ENCODE results near the gene CFAP119. TPM values are rescaled to one million over a fixed set of nuclear protein-coding genes. Genes with fewer than 3 reads are reported as not detected.

Gene CFAP119
- total and polyA plus RNA-seq, 9 of the 15 experiments (the other 6 are each of a cell fraction or from before 2014, with no cell fraction given): 5.5 to 33.7 (median 9.6) TPM

DNA sequence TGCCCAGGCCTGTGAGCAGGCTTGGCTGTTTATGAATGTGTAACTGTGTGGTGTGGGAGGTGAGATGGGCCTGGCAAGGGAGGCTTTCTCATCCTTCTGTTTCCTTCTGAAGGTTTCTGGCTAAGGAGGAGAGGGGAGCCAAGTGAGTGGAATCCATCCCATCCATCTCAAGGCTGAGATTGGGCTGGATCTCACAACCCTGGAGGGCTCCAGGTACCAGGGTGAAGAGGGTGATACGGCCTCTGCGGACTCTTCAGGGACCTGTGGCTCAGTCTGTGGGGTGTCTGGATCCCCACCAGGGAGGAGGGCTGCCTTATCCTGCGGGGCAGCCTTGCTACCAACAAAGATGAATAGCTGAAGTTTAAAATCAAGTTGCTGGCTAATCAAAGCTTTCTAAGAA is 18.2 kb upstream of the CFAP119 start:
- peaks cover 27 to 52% of the 10 kb centered on the region in 2 experiments for H3K4me1 ChIP-seq (replicated peaks in 1 of 2; ENCODE audit: control insufficient read depth in 2 of 2, insufficient read depth in 2 of 2, low read length in 2 of 2)
- in situ Hi-C loops (cut with MboI) (no loop called here), intact Hi-C loops (cut with micrococcal nuclease) (no loop called here)
- peaks cover 35% of the 10 kb centered on the region for H3K79me2 ChIP-seq (ENCODE audit: control insufficient read depth, insufficient read depth, low read length)
- H3K27ac ChIP-seq (ENCODE audit: extremely low read depth, low read depth, low read length): no peak overlapping the region
- H4K20me1 ChIP-seq (replicated peaks; ENCODE audit: control insufficient read depth, insufficient read depth, low read length): no peaks in the 10 kb centered on the region; the same call in 1 of the 2 replicates
- no peak overlapping the region for H3K4me3 ChIP-seq
- no peaks in the 10 kb centered on the region for H3K27me3 ChIP-seq (ENCODE audit: control insufficient read depth in 2 of 2, insufficient read depth in 2 of 2, low read length in 2 of 2)
- ATAC-seq (no peak), DNase-seq (ENCODE audit: extremely low read depth in 1 of 4, low spot score in 3 of 4) (no peak), FAIRE-seq (no peak)
- no peak overlapping the region for H2AFZ ChIP-seq (ENCODE audit: low read depth, low read length)
- no peak for TF ChIP-seq TCF7 (IDR thresholded peaks at IDR 0.05; ENCODE audit: borderline replicate concordance)
- no peak for TF ChIP-seq DEAF1 (CRISPR knock-in tag; IDR thresholded peaks at IDR 0.05)
- no peak for TF ChIP-seq ZNF57 (CRISPR knock-in tag; IDR thresholded peaks at IDR 0.05)
- no peak for TF ChIP-seq PBX2 (CRISPR knock-in tag; IDR thresholded peaks at IDR 0.05; ENCODE audit: low read depth)
- no peak for TF ChIP-seq PBX2 (tag; conservative IDR thresholded peaks at IDR 0.05; ENCODE audit: low read depth)
- no peak for TF ChIP-seq HDAC6 (IDR thresholded peaks at IDR 0.05; ENCODE audit: low read depth, low read length)
- no peak for TF ChIP-seq ILK (tag; IDR thresholded peaks at IDR 0.05; ENCODE audit: borderline replicate concordance, low read depth)
- TF ChIP-seq ZNF280A (IDR thresholded peaks at IDR 0.05; ENCODE audit: low read depth, partially characterized antibody): no peak
- TF ChIP-seq, protein P1, sequence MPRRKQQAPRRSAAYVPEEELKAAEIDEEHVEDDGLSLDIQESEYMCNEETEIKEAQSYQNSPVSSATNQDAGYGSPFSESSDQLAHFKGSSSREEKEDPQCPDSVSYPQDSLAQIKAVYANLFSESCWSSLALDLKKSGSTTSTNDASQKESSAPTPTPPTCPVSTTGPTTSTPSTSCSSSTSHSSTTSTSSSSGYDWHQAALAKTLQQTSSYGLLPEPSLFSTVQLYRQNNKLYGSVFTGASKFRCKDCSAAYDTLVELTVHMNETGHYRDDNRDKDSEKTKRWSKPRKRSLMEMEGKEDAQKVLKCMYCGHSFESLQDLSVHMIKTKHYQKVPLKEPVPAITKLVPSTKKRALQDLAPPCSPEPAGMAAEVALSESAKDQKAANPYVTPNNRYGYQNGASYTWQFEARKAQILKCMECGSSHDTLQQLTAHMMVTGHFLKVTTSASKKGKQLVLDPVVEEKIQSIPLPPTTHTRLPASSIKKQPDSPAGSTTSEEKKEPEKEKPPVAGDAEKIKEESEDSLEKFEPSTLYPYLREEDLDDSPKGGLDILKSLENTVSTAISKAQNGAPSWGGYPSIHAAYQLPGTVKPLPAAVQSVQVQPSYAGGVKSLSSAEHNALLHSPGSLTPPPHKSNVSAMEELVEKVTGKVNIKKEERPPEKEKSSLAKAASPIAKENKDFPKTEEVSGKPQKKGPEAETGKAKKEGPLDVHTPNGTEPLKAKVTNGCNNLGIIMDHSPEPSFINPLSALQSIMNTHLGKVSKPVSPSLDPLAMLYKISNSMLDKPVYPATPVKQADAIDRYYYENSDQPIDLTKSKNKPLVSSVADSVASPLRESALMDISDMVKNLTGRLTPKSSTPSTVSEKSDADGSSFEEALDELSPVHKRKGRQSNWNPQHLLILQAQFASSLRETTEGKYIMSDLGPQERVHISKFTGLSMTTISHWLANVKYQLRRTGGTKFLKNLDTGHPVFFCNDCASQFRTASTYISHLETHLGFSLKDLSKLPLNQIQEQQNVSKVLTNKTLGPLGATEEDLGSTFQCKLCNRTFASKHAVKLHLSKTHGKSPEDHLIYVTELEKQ (CRISPR knock-in tag; IDR thresholded peaks at IDR 0.05): no peak
- no peak for TF ChIP-seq SFPQ (IDR thresholded peaks at IDR 0.05; ENCODE audit: low read depth, low read length)
- 82% methylated on average over 3 of the region's 3 CpGs for WGBS (ENCODE audit: insufficient coverage, low coverage, missing lambda C conversion rate)
- no TSS peak for BruUV-seq (replicated peaks)
- H3K9me1 ChIP-seq (ENCODE audit: control insufficient read depth, insufficient read depth, low read length): no peaks in the 10 kb centered on the region
- ChIA-PET CTCF (ENCODE audit: low intra/inter-chr PET ratio) (no interaction called here), POLR2A (interaction anchor here (0.8 to 2.4 kb wide), 5 partner anchors 9 to 116 kb away, joined by 3 to 14 read pairs (median 7); no protein-coding TSS in a partner anchor)
- H3K36me3 ChIP-seq (ENCODE audit: control insufficient read depth, insufficient read depth, low read length): peaks cover 51% of the 10 kb centered on the region; the same call in 1 of the 3 replicates
- no peaks in the 10 kb centered on the region for H3K9me3 ChIP-seq (replicated peaks; ENCODE audit: control insufficient read depth, insufficient read depth, low read depth, low read length)
- peak overlapping the region in 1 of 2 experiments; percentile 49; a peak in 1 of 4 replicates for H3K9ac ChIP-seq (ENCODE audit: insufficient read depth in 1 of 2, low read depth in 2 of 2, low read length in 2 of 2)
- no peak overlapping the region for H3K4me2 ChIP-seq (ENCODE audit: insufficient read depth, low read length)

Data from K562 (cell line).